WTC11 (cell line): Measurements from ENCODE around the gene CDH13. TPM values are rescaled to one million over a fixed set of nuclear protein-coding genes. Genes with fewer than 3 reads are reported as not detected.

Experiments used
- ATAC-seq: fragments of 200-7000 bp; cut with Tn5 transposase; 2 replicates; pipeline ENCODE4 v1.10.0; 2021; ENCODE audit warnings: mild to moderate bottlenecking, moderate library complexity
- CTCF ChIA-PET: fragments of 300-600 bp; sonication (Branson Sonifier 250); formaldehyde crosslinking; loops from one replicate; lab custom pipeline; 2021; ENCODE audit warnings: antibody characterized with exemption; lab: Charles Lee
- POLR2A ChIA-PET: fragments of 350-600 bp; sonication (Branson Sonifier 250); formaldehyde crosslinking; loops from one replicate; lab custom pipeline; 2021; ENCODE audit warnings: antibody characterized with exemption; lab: Charles Lee
- DNase-seq: peaks from one replicate; pipeline ENCODE4 v3.0.0; 2021; ENCODE audit warnings: low spot score
- H3K27ac Mint-ChIP-seq: 2 replicates; pipeline ENCODE4 v1.8.0; 2021; ENCODE audit warnings: mixed read lengths
- H3K27me3 Mint-ChIP-seq: 2 replicates; pipeline ENCODE4 v1.8.0; 2021; ENCODE audit warnings: low read depth, mild to moderate bottlenecking, moderate library complexity, mixed read lengths
- H3K36me3 Mint-ChIP-seq: 2 replicates; pipeline ENCODE4 v1.8.0; 2021; ENCODE audit warnings: mixed read lengths
- H3K4me1 Mint-ChIP-seq: 2 replicates; pipeline ENCODE4 v1.8.0; 2022; ENCODE audit warnings: mixed read lengths
- H3K4me3 Mint-ChIP-seq: 2 replicates; pipeline ENCODE4 v1.8.0; 2021; ENCODE audit warnings: mild to moderate bottlenecking, moderate library complexity, mixed read lengths
- H3K9me3 Mint-ChIP-seq: 2 replicates; pipeline ENCODE4 v1.8.0; 2021; ENCODE audit warnings: mixed read lengths
- ARID4B ChIP-seq: sonication (generic); formaldehyde crosslinking; IDR thresholded peaks from 2 replicates; pipeline ENCODE4 v1.8.0; 2023; ENCODE audit warnings: missing genetic modification reagents, mild to moderate bottlenecking, borderline replicate concordance
- ATF6 ChIP-seq: sonication (generic); formaldehyde crosslinking; IDR thresholded peaks from 2 replicates; pipeline ENCODE4 v1.8.1; 2023; ENCODE audit warnings: mild to moderate bottlenecking, missing genetic modification reagents
- E2F5 ChIP-seq: sonication (generic); formaldehyde crosslinking; IDR thresholded peaks from 2 replicates; pipeline ENCODE4 v1.8.1; 2022; ENCODE audit warnings: mild to moderate bottlenecking, moderate library complexity, missing genetic modification reagents
- ETV6 ChIP-seq: sonication (generic); formaldehyde crosslinking; IDR thresholded peaks from 2 replicates; pipeline ENCODE4 v1.8.1; 2022; ENCODE audit warnings: mild to moderate bottlenecking, missing genetic modification reagents
- GRHL2 ChIP-seq: fragments of 250-450 bp; sonication (Bioruptor Pico); IDR thresholded peaks from 2 replicates; pipeline ENCODE4 v1.8.0; 2022; ENCODE audit warnings: mild to moderate bottlenecking, moderate library complexity; ENCODE audit not compliant: insufficient replicate concordance, severe bottlenecking
- PRDM15 ChIP-seq: sonication (generic); formaldehyde crosslinking; IDR thresholded peaks from 2 replicates; pipeline ENCODE4 v1.8.0; 2022; ENCODE audit warnings: missing genetic modification reagents
- PRRX2 ChIP-seq: fragments of 250-450 bp; sonication (Bioruptor Pico); IDR thresholded peaks from 2 replicates; pipeline ENCODE4 v1.8.0; 2021; ENCODE audit warnings: mild to moderate bottlenecking
- RORB ChIP-seq: fragments of 250-450 bp; sonication (Bioruptor Pico); IDR thresholded peaks from 2 replicates; pipeline ENCODE4 v1.9.0; 2021; ENCODE audit warnings: mild to moderate bottlenecking
- SP1 ChIP-seq: sonication (generic); formaldehyde crosslinking; conservative IDR thresholded peaks from 2 replicates; pipeline ENCODE4 v1.8.1; 2022; ENCODE audit warnings: missing genetic modification reagents
- TCF7 ChIP-seq: sonication (generic); formaldehyde crosslinking; IDR thresholded peaks from 2 replicates; pipeline ENCODE4 v1.8.0; 2022; ENCODE audit warnings: mild to moderate bottlenecking, low read depth, missing genetic modification reagents, moderate library complexity
- ZNF219 ChIP-seq: sonication (generic); formaldehyde crosslinking; IDR thresholded peaks from 2 replicates; pipeline ENCODE4 v1.8.0; 2023; ENCODE audit warnings: missing genetic modification reagents, mild to moderate bottlenecking, borderline replicate concordance
- ZNF263 ChIP-seq: sonication (generic); formaldehyde crosslinking; IDR thresholded peaks from 2 replicates; pipeline ENCODE4 v1.8.1; 2022; ENCODE audit warnings: low read depth, mild to moderate bottlenecking, moderate library complexity, missing genetic modification reagents
- ZNF317 ChIP-seq: sonication (generic); formaldehyde crosslinking; IDR thresholded peaks from 2 replicates; pipeline ENCODE4 v1.8.1; 2023; ENCODE audit warnings: low read depth, mild to moderate bottlenecking, moderate library complexity, missing genetic modification reagents, borderline replicate concordance
- ZNF425 ChIP-seq: fragments of 250-450 bp; sonication (Bioruptor Pico); conservative IDR thresholded peaks from 2 replicates; pipeline ENCODE4 v1.9.0; 2021; ENCODE audit warnings: mild to moderate bottlenecking
- ZSCAN18 ChIP-seq: fragments of 250-450 bp; sonication (Bioruptor Pico); IDR thresholded peaks from 2 replicates; pipeline ENCODE4 v2.1.2; 2022; ENCODE audit warnings: mild to moderate bottlenecking, moderate library complexity
- total RNA-seq: library from RNA; stranded (reverse); gene quantifications from 3 replicates; pipeline ENCODE4 v1.2.3, GENCODE V29; 2021

CDH13 gene
- total RNA-seq, 1 experiment from 2014 or later: 0.81 TPM

GRCh38 chr16:83233153-83233552 is 606.4 kb downstream of the CDH13 start:
- TF ChIP-seq ZNF317 (CRISPR knock-in tag) (no peak), ZNF263 (no peak), ZNF425 (CRISPR knock-in tag) (no peak), E2F5 (CRISPR knock-in tag) (no peak), ARID4B (CRISPR knock-in tag) (no peak), SP1 (CRISPR knock-in tag) (no peak), TCF7 (CRISPR knock-in tag) (no peak), ATF6 (no peak), ETV6 (no peak), PRDM15 (no peak), GRHL2 (CRISPR knock-in tag) (no peak), ZNF219 (CRISPR knock-in tag) (no peak), PRRX2 (CRISPR knock-in tag) (no peak), RORB (CRISPR knock-in tag) (no peak), ZSCAN18 (CRISPR knock-in tag) (no peak)
- ATAC-seq (no peak), DNase-seq (no peak)
- Mint-ChIP-seq H3K27ac (no peak overlapping the region), H3K9me3 (peaks cover 17% of the 10 kb centered on the region), H3K36me3 (no peaks in the 10 kb centered on the region), H3K27me3 (no peaks in the 10 kb centered on the region; the same call in 1 of the 2 replicates), H3K4me1 (no peaks in the 10 kb centered on the region), H3K4me3 (no peak overlapping the region)
- ChIA-PET CTCF (interaction anchor here (1.1 kb wide), 1 partner anchor 169 kb away, joined by 3 read pairs; no protein-coding TSS in a partner anchor), POLR2A (no interaction called here)
